ENCODE data around the gene GALNT9. TPM values are rescaled to one million over a fixed set of nuclear protein-coding genes. Genes with fewer than 3 reads are reported as not detected.

GALNT9 gene
- polyA plus RNA-seq, 1 donor from 2014 or later = 13.5 TPM

DNA sequence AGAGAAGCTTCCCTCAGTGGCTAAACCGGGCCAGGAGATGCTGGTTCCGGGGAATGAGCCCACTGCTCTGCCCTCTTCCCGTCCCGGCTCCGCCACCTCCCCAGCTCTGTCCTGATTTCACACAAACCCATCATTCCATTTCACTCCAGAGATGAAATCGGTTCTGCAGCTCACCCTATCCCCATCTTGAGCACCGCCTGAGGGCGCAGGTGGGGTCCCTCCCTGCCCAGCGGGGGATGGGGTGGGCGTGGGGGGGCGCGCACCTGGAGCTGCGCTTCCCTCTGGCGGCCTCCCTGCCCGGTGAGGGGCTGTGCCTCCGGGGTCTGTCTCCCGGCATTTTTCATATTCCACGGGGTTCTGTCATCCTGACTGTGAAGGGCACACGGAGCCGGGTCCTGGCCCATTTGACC is 140.5 kb downstream of the GALNT9 start:
- Histone ChIP-seq H3K9ac (ENCODE audit: low read length) (peak overlapping the region; percentile 56), H3K27me3 (ENCODE audit: insufficient read depth, low read depth, low read length) (peaks cover 13% of the 10 kb centered on the region), H4K20me1 (ENCODE audit: insufficient read depth) (no peaks in the 10 kb centered on the region), H2AFZ (ENCODE audit: low read depth, low read length) (peak overlapping the region; percentile 51), H3K4me2 (ENCODE audit: low read length) (no peak overlapping the region), H3K27ac (ENCODE audit: low read length) (no peak overlapping the region), H3K4me3 (ENCODE audit: low read length) (peak overlapping the region; percentile 70), H3K36me3 (ENCODE audit: insufficient read depth, low read length) (no peaks in the 10 kb centered on the region), H3K9me3 (ENCODE audit: low read length) (peaks cover under 1% of the 10 kb centered on the region), H3F3A (ENCODE audit: insufficient read depth, low read length, poor library complexity, severe bottlenecking) (no peaks in the 10 kb centered on the region), H3K79me2 (replicated peaks; ENCODE audit: insufficient read depth, low read length) (no peaks in the 10 kb centered on the region), H3K9me2 (ENCODE audit: insufficient read depth, low read length) (no peaks in the 10 kb centered on the region)
- TF ChIP-seq TAF1 (IDR thresholded peaks at IDR 0.05; ENCODE audit: low read depth) = no peak
- TF ChIP-seq RAD21 (conservative IDR thresholded peaks at IDR 0.05) = no peak
- TF ChIP-seq POLR2AphosphoS5 (IDR thresholded peaks at IDR 0.05) = no peak
- TF ChIP-seq SMC3 (conservative IDR thresholded peaks at IDR 0.05; ENCODE audit: poor library complexity) = no peak
- TF ChIP-seq EP300 (conservative IDR thresholded peaks at IDR 0.05; ENCODE audit: poor library complexity, severe bottlenecking) = no peak
- no peak for TF ChIP-seq EZH2 (IDR thresholded peaks at IDR 0.05; ENCODE audit: borderline replicate concordance, insufficient read depth, low read length, poor library complexity, severe bottlenecking)
- TF ChIP-seq, protein P1, sequence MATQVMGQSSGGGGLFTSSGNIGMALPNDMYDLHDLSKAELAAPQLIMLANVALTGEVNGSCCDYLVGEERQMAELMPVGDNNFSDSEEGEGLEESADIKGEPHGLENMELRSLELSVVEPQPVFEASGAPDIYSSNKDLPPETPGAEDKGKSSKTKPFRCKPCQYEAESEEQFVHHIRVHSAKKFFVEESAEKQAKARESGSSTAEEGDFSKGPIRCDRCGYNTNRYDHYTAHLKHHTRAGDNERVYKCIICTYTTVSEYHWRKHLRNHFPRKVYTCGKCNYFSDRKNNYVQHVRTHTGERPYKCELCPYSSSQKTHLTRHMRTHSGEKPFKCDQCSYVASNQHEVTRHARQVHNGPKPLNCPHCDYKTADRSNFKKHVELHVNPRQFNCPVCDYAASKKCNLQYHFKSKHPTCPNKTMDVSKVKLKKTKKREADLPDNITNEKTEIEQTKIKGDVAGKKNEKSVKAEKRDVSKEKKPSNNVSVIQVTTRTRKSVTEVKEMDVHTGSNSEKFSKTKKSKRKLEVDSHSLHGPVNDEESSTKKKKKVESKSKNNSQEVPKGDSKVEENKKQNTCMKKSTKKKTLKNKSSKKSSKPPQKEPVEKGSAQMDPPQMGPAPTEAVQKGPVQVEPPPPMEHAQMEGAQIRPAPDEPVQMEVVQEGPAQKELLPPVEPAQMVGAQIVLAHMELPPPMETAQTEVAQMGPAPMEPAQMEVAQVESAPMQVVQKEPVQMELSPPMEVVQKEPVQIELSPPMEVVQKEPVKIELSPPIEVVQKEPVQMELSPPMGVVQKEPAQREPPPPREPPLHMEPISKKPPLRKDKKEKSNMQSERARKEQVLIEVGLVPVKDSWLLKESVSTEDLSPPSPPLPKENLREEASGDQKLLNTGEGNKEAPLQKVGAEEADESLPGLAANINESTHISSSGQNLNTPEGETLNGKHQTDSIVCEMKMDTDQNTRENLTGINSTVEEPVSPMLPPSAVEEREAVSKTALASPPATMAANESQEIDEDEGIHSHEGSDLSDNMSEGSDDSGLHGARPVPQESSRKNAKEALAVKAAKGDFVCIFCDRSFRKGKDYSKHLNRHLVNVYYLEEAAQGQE (IDR thresholded peaks at IDR 0.05; ENCODE audit: borderline replicate concordance) = no peak
- TF ChIP-seq MXI1 (conservative IDR thresholded peaks at IDR 0.05; ENCODE audit: poor library complexity, severe bottlenecking) = no peak
- TF ChIP-seq, protein P2, sequence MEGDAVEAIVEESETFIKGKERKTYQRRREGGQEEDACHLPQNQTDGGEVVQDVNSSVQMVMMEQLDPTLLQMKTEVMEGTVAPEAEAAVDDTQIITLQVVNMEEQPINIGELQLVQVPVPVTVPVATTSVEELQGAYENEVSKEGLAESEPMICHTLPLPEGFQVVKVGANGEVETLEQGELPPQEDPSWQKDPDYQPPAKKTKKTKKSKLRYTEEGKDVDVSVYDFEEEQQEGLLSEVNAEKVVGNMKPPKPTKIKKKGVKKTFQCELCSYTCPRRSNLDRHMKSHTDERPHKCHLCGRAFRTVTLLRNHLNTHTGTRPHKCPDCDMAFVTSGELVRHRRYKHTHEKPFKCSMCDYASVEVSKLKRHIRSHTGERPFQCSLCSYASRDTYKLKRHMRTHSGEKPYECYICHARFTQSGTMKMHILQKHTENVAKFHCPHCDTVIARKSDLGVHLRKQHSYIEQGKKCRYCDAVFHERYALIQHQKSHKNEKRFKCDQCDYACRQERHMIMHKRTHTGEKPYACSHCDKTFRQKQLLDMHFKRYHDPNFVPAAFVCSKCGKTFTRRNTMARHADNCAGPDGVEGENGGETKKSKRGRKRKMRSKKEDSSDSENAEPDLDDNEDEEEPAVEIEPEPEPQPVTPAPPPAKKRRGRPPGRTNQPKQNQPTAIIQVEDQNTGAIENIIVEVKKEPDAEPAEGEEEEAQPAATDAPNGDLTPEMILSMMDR (IDR thresholded peaks at IDR 0.05; ENCODE audit: poor library complexity, severe bottlenecking) = no peak

DNA sequence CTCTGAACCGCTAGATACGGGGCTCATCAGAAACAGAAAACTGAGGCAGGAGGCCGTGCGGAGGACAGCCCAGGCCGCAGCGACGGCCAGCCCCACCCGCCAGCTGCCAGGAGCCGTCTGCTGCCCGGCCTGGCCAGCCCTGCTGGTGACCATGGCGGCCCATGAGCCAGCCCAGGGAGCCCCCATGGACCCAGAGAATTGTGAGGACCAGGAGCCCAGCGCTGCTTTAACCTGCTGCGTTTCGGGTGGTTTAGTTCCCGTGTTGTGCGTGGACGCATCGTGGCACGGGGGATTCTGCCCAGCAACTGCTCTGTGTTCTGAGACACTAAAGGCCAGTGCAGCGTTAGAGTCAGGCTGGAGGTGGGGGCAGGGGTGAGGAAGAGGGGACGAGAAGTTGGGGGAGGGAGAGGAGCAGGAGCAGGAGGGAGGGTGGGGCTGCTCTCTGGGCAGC is 140.9 kb downstream of the GALNT9 start:
- TF ChIP-seq, protein P2 (IDR thresholded peaks at IDR 0.05; ENCODE audit: poor library complexity, severe bottlenecking) = no peak
- TF ChIP-seq MXI1 (conservative IDR thresholded peaks at IDR 0.05; ENCODE audit: poor library complexity, severe bottlenecking) = no peak
- TF ChIP-seq EZH2 (IDR thresholded peaks at IDR 0.05; ENCODE audit: borderline replicate concordance, insufficient read depth, low read length, poor library complexity, severe bottlenecking) = no peak
- TF ChIP-seq, protein P1 (IDR thresholded peaks at IDR 0.05; ENCODE audit: borderline replicate concordance) = no peak
- TF ChIP-seq SMC3 (conservative IDR thresholded peaks at IDR 0.05; ENCODE audit: poor library complexity) = no peak
- no peak for TF ChIP-seq TAF1 (IDR thresholded peaks at IDR 0.05; ENCODE audit: low read depth)
- no peak for TF ChIP-seq RAD21 (conservative IDR thresholded peaks at IDR 0.05)
- H3F3A ChIP-seq (ENCODE audit: insufficient read depth, low read length, poor library complexity, severe bottlenecking) = no peaks in the 10 kb centered on the region
- H3K4me2 ChIP-seq (ENCODE audit: low read length) = no peak overlapping the region
- no peaks in the 10 kb centered on the region for H3K9me2 ChIP-seq (ENCODE audit: insufficient read depth, low read length)
- no peaks in the 10 kb centered on the region for H3K9me3 ChIP-seq (ENCODE audit: low read length)
- no peak overlapping the region for H3K27ac ChIP-seq (ENCODE audit: low read length)
- H3K79me2 ChIP-seq (replicated peaks; ENCODE audit: insufficient read depth, low read length) = no peaks in the 10 kb centered on the region
- H3K27me3 ChIP-seq (ENCODE audit: insufficient read depth, low read depth, low read length) = peaks cover 13% of the 10 kb centered on the region
- no peaks in the 10 kb centered on the region for H4K20me1 ChIP-seq (ENCODE audit: insufficient read depth)
- no peaks in the 10 kb centered on the region for H3K36me3 ChIP-seq (ENCODE audit: insufficient read depth, low read length)
- no peak overlapping the region for H2AFZ ChIP-seq (ENCODE audit: low read depth, low read length)
- H3K9ac ChIP-seq (ENCODE audit: low read length) = no peak overlapping the region
- H3K4me3 ChIP-seq (ENCODE audit: low read length) = no peak overlapping the region
